Transverse colon (tissue), 4 donors: ENCODE results near the gene ST6GAL1. TPM values are rescaled to one million over a fixed set of nuclear protein-coding genes. Genes with fewer than 3 reads are reported as not detected.

ENCODE experiments used
- DNase-seq: peaks from one replicate; pipeline ENCODE4 v3.0.0-alpha.2; 2019
- H3K27ac ChIP-seq, 4 donors: fragments of 200-600 bp; sonication (generic); 2 replicates each; pipeline ENCODE4 v1.5.1; 2016 to 2018; ENCODE audit warnings: inconsistent platforms in 4 of 4
- H3K27me3 ChIP-seq: fragments of 200-600 bp; sonication (generic); 2 replicates; pipeline ENCODE4 v1.5.1; 2017; ENCODE audit warnings: inconsistent platforms
- H3K36me3 ChIP-seq, 4 donors: fragments of 200-600 bp; sonication (generic); 2 replicates each; pipeline ENCODE4 v1.5.1; 2017 to 2019; ENCODE audit warnings: inconsistent platforms in 4 of 4
- H3K4me1 ChIP-seq, 4 donors: fragments of 200-600 bp; sonication (generic); 2 replicates each; pipeline ENCODE4 v1.5.1; 2017 to 2020; ENCODE audit warnings: inconsistent platforms in 4 of 4
- H3K4me3 ChIP-seq, 4 donors: fragments of 200-600 bp; sonication (generic); 1 replicate in 1 of 4; 2 replicates in 3 of 4; pipeline versions ENCODE4 v1.5.1 to v1.6.1; 2017 to 2019; ENCODE audit warnings: inconsistent platforms in 4 of 4
- H3K9me3 ChIP-seq, 2 donors: fragments of 200-600 bp; sonication (generic); 2 replicates each; pipeline ENCODE4 v1.5.1; 2017 to 2019; ENCODE audit warnings: inconsistent platforms in 2 of 2
- CTCF ChIP-seq, 5 experiments: fragments of 200-600 bp in 3 of 5; fragments of 450-650 bp in 2 of 5; sonication (generic) in 3 of 5; IDR thresholded peaks; 1 replicate in 2 of 5; 2 replicates in 3 of 5; pipeline ENCODE4 v1.5.1; 2016 to 2017; ENCODE audit warnings: antibody characterized with exemption in 5 of 5, inconsistent platforms in 3 of 5, mild to moderate bottlenecking in 2 of 5, moderate library complexity in 1 of 5
- EP300 ChIP-seq: sonication (generic); formaldehyde crosslinking; IDR thresholded peaks from one replicate; pipeline ENCODE4 v1.6.1; 2017; ENCODE audit warnings: antibody characterized with exemption, low read depth
- POLR2A ChIP-seq: fragments of 450-650 bp; IDR thresholded peaks from one replicate; pipeline ENCODE4 v1.6.1; 2016; ENCODE audit warnings: antibody characterized with exemption, mild to moderate bottlenecking, moderate library complexity
- POLR2AphosphoS5 ChIP-seq, 3 donors: sonication (generic); formaldehyde crosslinking; IDR thresholded peaks; one replicate each; pipeline ENCODE4 v1.6.1; 2016; ENCODE audit warnings: antibody characterized with exemption in 3 of 3
- WGBS, 2 donors: methylation state at CpG; one replicate each; pipeline ENCODE4 v1.1.5; 2018; ENCODE audit warnings: low coverage in 1 of 2; 5-methylcytosine and 5-hydroxymethylcytosine counted together
- in situ Hi-C, 4 donors: fragments of 200-750 bp; cut with MboI; loops; one replicate each; pipeline versions ENCODE4 v1.15.0 to v1.15.1; 2017; ENCODE audit warnings: low sequenced_read_pairs in 3 of 4, low pct_ligation_motif_present in 1 of 4, low pct_unique_long_range_greater_than_20kb in 1 of 4
- intact Hi-C: fragments of 100-400 bp; cut with DNase I; formaldehyde crosslinking; loops from one replicate; pipeline ENCODE4 v1.15.1; 2023; ENCODE audit warnings: low total_unique reads
- total RNA-seq, 4 donors: library from RNA; depleted of rRNA; stranded (reverse); fragments of >200 nt; gene quantifications; one replicate each; pipeline ENCODE4 v1.1.0, GENCODE V29; 2016

ST6GAL1 gene
- total RNA-seq, 4 donors from 2014 or later, result 22.4 to 50.5 (median 31.2) TPM

DNA sequence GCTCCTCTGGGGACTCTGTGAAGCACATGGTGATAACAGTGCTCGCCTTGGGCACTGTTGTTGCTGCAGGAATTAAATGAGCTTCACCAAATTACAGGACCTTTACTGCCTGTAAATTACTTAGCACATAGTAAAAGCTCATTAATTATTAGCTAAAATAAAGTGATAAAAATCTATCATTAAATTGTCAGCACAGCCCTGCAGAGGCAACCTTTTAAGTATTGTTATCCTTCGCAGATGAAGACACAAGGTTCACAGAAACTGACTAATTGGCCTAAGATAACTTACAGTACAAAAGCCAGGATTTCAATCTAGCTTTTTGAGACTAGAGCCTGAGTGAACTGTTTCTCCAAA, 96.0 kb downstream of the ST6GAL1 start:
- WGBS, 2 donors, result 50 to 65% methylated on average over 1 to 2 of the region's 2 CpGs
- no peak for TF ChIP-seq POLR2AphosphoS5 (IDR thresholded peaks at IDR 0.05)
- no peak for TF ChIP-seq CTCF (IDR thresholded peaks at IDR 0.05)
- no peak for TF ChIP-seq POLR2A
- no peak for TF ChIP-seq EP300
- Histone ChIP-seq H3K36me3 (no peaks in the 10 kb centered on the region), H3K27ac (peak overlapping the region; percentile 3 to 54 (median 36)), H3K4me3 (no peak overlapping the region), H3K27me3 (no peaks in the 10 kb centered on the region), H3K4me1 (peaks cover 0 to 6% (median 0%) of the 10 kb centered on the region in 4 donors), H3K9me3 (no peaks in the 10 kb centered on the region)
- no peak for DNase-seq
- in situ Hi-C loops (no loop called here), intact Hi-C loops (no loop called here)

- peaks cover 0 to 6% (median 0%) of the 10 kb centered on the region in 4 donors for H3K4me1 ChIP-seq
- no peaks in the 10 kb centered on the region for H3K36me3 ChIP-seq
- WGBS, 2 donors, result 61 to 77% methylated on average over 8 of the region's 8 CpGs
- peak overlapping the region in 3 of 4 donors; percentile 14 to 37 (median 27) for H3K27ac ChIP-seq
- in situ Hi-C loops, result no loop called here
- no peaks in the 10 kb centered on the region for H3K9me3 ChIP-seq
- intact Hi-C loops, result no loop called here
- no peaks in the 10 kb centered on the region for H3K27me3 ChIP-seq
- no peak overlapping the region for H3K4me3 ChIP-seq
- peak; percentile 2 for TF ChIP-seq POLR2A
- no peak for TF ChIP-seq POLR2AphosphoS5 (IDR thresholded peaks at IDR 0.05)
- peak; percentile 41 for DNase-seq
Measured at GRCh38 chr3:187027531-187028278, 97.4 kb downstream of the ST6GAL1 start.

GRCh38 chr3:187031934-187032333, 101.6 kb downstream of the ST6GAL1 start:
- Histone ChIP-seq H3K36me3 (no peaks in the 10 kb centered on the region), H3K9me3 (peaks cover 0 to 4% of the 10 kb centered on the region in 2 donors), H3K4me3 (no peak overlapping the region), H3K27ac (no peak overlapping the region), H3K4me1 (no peaks in the 10 kb centered on the region), H3K27me3 (no peaks in the 10 kb centered on the region)
- in situ Hi-C loops (no loop called here), intact Hi-C loops (no loop called here)
- no peak for DNase-seq
- TF ChIP-seq POLR2A (no peak), EP300 (no peak), CTCF (IDR thresholded peaks at IDR 0.05) (no peak), POLR2AphosphoS5 (IDR thresholded peaks at IDR 0.05) (no peak)

DNA sequence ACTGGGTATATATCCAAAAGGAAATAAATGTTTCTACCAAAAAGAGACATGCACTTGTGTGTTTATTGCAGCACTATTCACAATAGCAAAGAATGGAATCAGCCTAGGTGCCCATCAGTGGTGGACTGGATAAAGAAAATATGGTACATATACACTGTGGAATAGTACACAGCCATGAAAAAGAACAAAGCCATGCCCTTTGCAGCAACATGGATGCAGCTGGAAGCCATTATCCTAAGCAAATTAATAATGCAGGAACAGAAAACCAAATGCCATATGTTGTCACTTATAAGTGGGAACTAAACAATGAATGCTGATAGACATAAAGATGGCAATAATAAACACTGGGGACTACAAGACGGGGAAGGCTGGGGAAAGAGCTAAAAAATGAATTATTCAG, 106.1 kb downstream of the ST6GAL1 start:
- in situ Hi-C loops (no loop called here), intact Hi-C loops (no loop called here)
- 97 to 100% methylated on average over 1 of the region's 1 CpG for WGBS, 2 donors
- peaks cover 0 to 18% (median 12%) of the 10 kb centered on the region in 4 donors for H3K4me1 ChIP-seq
- H3K36me3 ChIP-seq, result no peaks in the 10 kb centered on the region
- no peak overlapping the region for H3K27ac ChIP-seq
- TF ChIP-seq POLR2A (no peak), POLR2AphosphoS5 (IDR thresholded peaks at IDR 0.05) (no peak), EP300 (no peak), CTCF (IDR thresholded peaks at IDR 0.05) (no peak)
- no peak for DNase-seq
- no peaks in the 10 kb centered on the region for H3K27me3 ChIP-seq
- peaks cover 0 to 4% of the 10 kb centered on the region in 2 donors for H3K9me3 ChIP-seq
- no peak overlapping the region for H3K4me3 ChIP-seq
